HL-60 (cell line): Measurements from ENCODE around the gene ARID1B.

Experiments used
- DNase-seq, 2 experiments: peaks; one replicate each; pipeline ENCODE4 v3.0.0-alpha.2; 2010 to 2020; ENCODE audit warnings: low read depth in 1 of 2, low spot score in 1 of 2
- H3K27ac ChIP-seq: fragments of 250-450 bp; sonication (Bioruptor Pico); replicated peaks from 2 replicates; pipeline ENCODE4 v1.5.1; 2020; ENCODE audit warnings: mild to moderate bottlenecking, moderate library complexity
- H3K27me3 ChIP-seq: fragments of 250-450 bp; sonication (Bioruptor Pico); 2 replicates; pipeline ENCODE4 v1.5.1; 2021; ENCODE audit warnings: mild to moderate bottlenecking, moderate library complexity; ENCODE audit not compliant: insufficient read depth, poor library complexity, severe bottlenecking
- H3K4me3 ChIP-seq: replicated peaks from 2 replicates; pipeline ENCODE4 v1.5.1; 2011; ENCODE audit warnings: mild to moderate bottlenecking, control low read depth, low read length; ENCODE audit not compliant: insufficient read depth
- GABPA ChIP-seq: IDR thresholded peaks from 2 replicates; pipeline ENCODE4 v1.6.1; 2012; ENCODE audit warnings: low read depth
- POLR2AphosphoS5 ChIP-seq: IDR thresholded peaks from 2 replicates; pipeline ENCODE4 v1.6.1; 2012; ENCODE audit warnings: low read depth
- SPI1 ChIP-seq: IDR thresholded peaks from 2 replicates; pipeline ENCODE4 v1.6.1; 2012; ENCODE audit warnings: low read depth, mild to moderate bottlenecking, borderline replicate concordance
- TF ChIP-seq, protein P1 (sequence below): IDR thresholded peaks from 2 replicates; pipeline ENCODE4 v1.6.1; 2012; ENCODE audit warnings: low read depth; ENCODE audit not compliant: insufficient replicate concordance
- TF ChIP-seq, protein P2 (sequence below): IDR thresholded peaks from one replicate; pipeline ENCODE4 v1.5.1; 2011; ENCODE audit warnings: low read length, control low read depth, inconsistent platforms; ENCODE audit not compliant: insufficient read depth

Gene ARID1B

DNA sequence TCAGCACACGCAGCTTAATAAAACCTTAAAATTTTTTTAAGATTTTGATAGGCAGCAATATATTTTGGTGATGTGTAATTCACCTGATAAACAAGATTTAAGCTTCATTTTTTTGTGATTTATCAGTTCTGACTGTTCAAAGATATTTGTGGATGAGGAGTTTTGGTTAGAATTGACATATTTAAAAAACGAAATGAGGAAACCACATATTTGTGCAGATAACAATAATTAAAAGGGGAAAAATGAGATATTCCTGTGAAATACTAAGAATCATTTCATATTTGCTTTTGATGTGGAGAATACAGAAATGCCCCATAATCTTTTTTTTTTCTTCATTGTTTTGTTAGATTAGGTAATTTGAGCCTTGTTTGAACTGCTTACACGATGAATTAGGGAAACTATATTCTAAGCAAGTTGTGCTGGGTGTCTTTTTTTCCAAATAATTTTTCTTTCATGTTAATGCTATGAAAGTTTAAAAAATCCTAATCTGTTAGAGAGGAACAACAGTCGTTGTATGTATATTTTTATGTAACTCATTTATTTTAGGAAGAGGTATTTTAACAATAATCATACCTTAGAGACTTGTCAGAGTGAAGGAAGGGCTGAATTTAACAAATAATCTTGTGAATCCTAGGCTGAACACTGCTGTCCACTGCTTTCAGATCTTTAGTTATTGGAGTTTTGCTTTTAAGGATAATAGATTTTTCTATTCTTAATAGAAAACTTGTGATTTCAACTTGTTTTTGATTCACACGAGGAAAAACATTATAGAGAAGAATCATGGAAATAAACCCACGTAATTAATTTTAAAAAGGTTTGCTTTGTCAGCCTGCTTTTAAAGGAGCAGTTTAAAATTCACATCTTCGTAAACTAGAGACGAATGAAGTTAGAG is 4.0 kb downstream of the ARID1B start:
- TF ChIP-seq POLR2AphosphoS5 (no peak), SPI1 (no peak), GABPA (no peak)
- TF ChIP-seq, protein P1, sequence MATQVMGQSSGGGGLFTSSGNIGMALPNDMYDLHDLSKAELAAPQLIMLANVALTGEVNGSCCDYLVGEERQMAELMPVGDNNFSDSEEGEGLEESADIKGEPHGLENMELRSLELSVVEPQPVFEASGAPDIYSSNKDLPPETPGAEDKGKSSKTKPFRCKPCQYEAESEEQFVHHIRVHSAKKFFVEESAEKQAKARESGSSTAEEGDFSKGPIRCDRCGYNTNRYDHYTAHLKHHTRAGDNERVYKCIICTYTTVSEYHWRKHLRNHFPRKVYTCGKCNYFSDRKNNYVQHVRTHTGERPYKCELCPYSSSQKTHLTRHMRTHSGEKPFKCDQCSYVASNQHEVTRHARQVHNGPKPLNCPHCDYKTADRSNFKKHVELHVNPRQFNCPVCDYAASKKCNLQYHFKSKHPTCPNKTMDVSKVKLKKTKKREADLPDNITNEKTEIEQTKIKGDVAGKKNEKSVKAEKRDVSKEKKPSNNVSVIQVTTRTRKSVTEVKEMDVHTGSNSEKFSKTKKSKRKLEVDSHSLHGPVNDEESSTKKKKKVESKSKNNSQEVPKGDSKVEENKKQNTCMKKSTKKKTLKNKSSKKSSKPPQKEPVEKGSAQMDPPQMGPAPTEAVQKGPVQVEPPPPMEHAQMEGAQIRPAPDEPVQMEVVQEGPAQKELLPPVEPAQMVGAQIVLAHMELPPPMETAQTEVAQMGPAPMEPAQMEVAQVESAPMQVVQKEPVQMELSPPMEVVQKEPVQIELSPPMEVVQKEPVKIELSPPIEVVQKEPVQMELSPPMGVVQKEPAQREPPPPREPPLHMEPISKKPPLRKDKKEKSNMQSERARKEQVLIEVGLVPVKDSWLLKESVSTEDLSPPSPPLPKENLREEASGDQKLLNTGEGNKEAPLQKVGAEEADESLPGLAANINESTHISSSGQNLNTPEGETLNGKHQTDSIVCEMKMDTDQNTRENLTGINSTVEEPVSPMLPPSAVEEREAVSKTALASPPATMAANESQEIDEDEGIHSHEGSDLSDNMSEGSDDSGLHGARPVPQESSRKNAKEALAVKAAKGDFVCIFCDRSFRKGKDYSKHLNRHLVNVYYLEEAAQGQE: no peak
- TF ChIP-seq, protein P2, sequence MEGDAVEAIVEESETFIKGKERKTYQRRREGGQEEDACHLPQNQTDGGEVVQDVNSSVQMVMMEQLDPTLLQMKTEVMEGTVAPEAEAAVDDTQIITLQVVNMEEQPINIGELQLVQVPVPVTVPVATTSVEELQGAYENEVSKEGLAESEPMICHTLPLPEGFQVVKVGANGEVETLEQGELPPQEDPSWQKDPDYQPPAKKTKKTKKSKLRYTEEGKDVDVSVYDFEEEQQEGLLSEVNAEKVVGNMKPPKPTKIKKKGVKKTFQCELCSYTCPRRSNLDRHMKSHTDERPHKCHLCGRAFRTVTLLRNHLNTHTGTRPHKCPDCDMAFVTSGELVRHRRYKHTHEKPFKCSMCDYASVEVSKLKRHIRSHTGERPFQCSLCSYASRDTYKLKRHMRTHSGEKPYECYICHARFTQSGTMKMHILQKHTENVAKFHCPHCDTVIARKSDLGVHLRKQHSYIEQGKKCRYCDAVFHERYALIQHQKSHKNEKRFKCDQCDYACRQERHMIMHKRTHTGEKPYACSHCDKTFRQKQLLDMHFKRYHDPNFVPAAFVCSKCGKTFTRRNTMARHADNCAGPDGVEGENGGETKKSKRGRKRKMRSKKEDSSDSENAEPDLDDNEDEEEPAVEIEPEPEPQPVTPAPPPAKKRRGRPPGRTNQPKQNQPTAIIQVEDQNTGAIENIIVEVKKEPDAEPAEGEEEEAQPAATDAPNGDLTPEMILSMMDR: no peak
- peak overlapping the region; percentile 23; the same call in 1 of the 2 replicates for H3K27ac ChIP-seq
- H3K4me3 ChIP-seq: peak overlapping the region; percentile 58
- H3K27me3 ChIP-seq: no peaks in the 10 kb centered on the region
- DNase-seq: no peak

DNA sequence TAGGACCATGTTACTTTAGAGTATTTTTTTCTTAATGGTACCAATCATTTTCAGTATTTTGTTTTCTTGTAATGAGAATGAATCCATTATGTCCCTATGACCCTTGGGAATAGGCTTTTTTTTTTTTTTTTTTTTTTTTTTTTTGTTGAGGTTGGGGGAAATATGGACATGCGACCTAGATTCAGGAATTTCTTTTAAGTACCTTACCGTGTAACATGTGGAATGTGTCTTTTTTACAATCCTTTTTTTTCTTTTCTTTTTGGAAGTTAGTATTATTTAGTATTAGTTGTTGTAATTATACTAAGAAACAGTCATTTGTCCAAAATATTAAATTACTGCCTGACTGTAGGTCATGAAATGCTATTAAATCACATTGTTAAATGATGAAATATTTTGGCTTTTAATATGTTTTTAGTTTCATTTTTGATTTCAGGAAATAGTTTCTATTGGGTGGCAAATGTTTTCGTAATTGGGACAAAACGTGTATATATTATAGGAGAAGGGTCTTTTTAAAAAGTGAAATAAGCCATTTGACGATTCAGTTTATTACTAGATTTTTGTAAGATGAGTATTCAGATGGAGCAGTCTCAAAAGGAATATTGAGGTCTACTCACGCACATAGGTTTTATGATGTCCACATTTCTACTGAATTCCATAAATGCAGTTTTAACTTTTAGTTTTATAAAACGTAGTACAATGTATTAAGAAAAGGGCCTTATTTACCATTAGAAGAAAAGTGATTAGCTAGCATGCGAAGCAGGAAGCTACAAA is 4.9 kb downstream of the ARID1B start:
- Histone ChIP-seq H3K27me3 (no peaks in the 10 kb centered on the region), H3K4me3 (peak overlapping the region; percentile 58), H3K27ac (no peak overlapping the region)
- DNase-seq: no peak
- TF ChIP-seq SPI1: no peak
- TF ChIP-seq, protein P2: no peak
- TF ChIP-seq POLR2AphosphoS5: no peak
- TF ChIP-seq, protein P1: no peak
- no peak for TF ChIP-seq GABPA

DNA sequence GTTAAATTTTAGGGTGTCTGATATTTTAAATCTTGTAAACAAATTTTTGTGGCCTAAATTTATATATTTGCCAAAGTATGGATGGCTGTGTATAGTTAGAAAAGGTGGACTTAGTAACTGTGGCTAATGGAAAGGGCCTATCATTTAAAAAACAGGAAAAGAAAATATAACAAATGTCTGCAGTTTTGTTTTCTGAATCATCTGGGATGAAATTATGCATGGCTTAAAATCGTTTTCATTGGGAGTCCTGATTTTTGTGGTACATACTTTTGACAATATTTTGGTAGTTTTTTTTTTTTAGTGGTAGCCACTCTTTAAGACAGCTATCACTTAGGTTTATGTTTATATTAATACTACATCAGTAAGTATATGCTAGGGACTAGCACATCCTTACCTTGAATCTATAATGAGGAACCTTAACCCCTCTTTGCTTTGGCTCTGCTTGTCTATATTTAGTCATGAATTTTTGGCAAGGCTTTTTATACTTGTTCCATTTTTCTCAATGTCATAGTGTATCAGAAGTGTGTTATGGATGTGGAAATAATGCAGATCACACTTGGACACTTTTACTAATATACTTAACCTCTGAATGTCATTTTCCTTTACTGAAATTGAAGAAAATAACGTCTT is 5.6 kb downstream of the ARID1B start:
- no peak for DNase-seq
- no peak overlapping the region for H3K27ac ChIP-seq
- H3K4me3 ChIP-seq: peak overlapping the region; percentile 58
- no peak for TF ChIP-seq SPI1
- TF ChIP-seq, protein P1: no peak
- TF ChIP-seq, protein P2: no peak
- no peaks in the 10 kb centered on the region for H3K27me3 ChIP-seq
